Measurements from ENCODE around the gene BACH2. TPM values are rescaled to one million over a fixed set of nuclear protein-coding genes. Genes with fewer than 3 reads are reported as not detected.

Gene BACH2
- total RNA-seq, 1 donor from 2014 or later: 2.1 TPM

GRCh38 chr6:90040931-90041330 lies 255.7 kb downstream of the BACH2 start:
- TF ChIP-seq, protein P1, sequence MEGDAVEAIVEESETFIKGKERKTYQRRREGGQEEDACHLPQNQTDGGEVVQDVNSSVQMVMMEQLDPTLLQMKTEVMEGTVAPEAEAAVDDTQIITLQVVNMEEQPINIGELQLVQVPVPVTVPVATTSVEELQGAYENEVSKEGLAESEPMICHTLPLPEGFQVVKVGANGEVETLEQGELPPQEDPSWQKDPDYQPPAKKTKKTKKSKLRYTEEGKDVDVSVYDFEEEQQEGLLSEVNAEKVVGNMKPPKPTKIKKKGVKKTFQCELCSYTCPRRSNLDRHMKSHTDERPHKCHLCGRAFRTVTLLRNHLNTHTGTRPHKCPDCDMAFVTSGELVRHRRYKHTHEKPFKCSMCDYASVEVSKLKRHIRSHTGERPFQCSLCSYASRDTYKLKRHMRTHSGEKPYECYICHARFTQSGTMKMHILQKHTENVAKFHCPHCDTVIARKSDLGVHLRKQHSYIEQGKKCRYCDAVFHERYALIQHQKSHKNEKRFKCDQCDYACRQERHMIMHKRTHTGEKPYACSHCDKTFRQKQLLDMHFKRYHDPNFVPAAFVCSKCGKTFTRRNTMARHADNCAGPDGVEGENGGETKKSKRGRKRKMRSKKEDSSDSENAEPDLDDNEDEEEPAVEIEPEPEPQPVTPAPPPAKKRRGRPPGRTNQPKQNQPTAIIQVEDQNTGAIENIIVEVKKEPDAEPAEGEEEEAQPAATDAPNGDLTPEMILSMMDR (IDR thresholded peaks at IDR 0.05; ENCODE audit: insufficient read depth, low read length, severe bottlenecking): no peak
- DNase-seq (ENCODE audit: low read depth) (no peak), FAIRE-seq (no peak)
- H3K4me3 ChIP-seq (ENCODE audit: low read depth, low read length): no peak overlapping the region
- H3K36me3 ChIP-seq (ENCODE audit: control insufficient read depth, insufficient read depth, low read length): no peaks in the 10 kb centered on the region
- H3K27me3 ChIP-seq (ENCODE audit: control insufficient read depth, insufficient read depth, low read length): no peaks in the 10 kb centered on the region

- FAIRE-seq (no peak), DNase-seq (ENCODE audit: low read depth) (no peak)
- Histone ChIP-seq H3K4me3 (ENCODE audit: low read depth, low read length) (no peak overlapping the region), H3K36me3 (ENCODE audit: control insufficient read depth, insufficient read depth, low read length) (no peaks in the 10 kb centered on the region), H3K27me3 (ENCODE audit: control insufficient read depth, insufficient read depth, low read length) (no peaks in the 10 kb centered on the region)
- TF ChIP-seq, protein P1 (IDR thresholded peaks at IDR 0.05; ENCODE audit: insufficient read depth, low read length, severe bottlenecking): no peak
Measured at GRCh38 chr6:90039911-90040310, 256.7 kb downstream of the BACH2 start.

- Histone ChIP-seq H3K4me3 (ENCODE audit: low read depth, low read length) (no peak overlapping the region), H3K36me3 (ENCODE audit: control insufficient read depth, insufficient read depth, low read length) (no peaks in the 10 kb centered on the region), H3K27me3 (ENCODE audit: control insufficient read depth, insufficient read depth, low read length) (no peaks in the 10 kb centered on the region)
- TF ChIP-seq, protein P1 (IDR thresholded peaks at IDR 0.05; ENCODE audit: insufficient read depth, low read length, severe bottlenecking): no peak
- no peak for FAIRE-seq
- DNase-seq (ENCODE audit: low read depth): no peak
Measured at GRCh38 chr6:90038961-90039653, 257.5 kb downstream of the BACH2 start.

DNA sequence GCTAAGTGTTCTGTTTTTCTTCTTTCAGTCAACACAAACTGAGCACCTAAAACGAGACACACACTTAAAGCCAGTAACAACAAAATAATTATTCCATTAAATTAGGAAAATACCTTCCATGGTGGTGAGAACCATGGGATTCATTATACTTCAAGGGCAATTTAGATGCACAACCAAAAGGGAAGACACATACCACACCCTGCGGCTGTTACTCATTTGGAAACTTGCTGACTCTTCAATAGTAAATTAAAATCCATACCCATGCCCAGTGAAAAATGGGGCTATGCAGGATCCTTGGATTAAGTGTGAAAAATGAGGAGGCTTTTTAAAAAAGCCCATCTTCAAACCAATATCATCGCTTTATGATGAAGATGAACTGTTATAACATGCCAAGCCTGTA lies 259.7 kb downstream of the BACH2 start:
- DNase-seq (ENCODE audit: low read depth) (no peak), FAIRE-seq (no peak)
- TF ChIP-seq, protein P1 (IDR thresholded peaks at IDR 0.05; ENCODE audit: insufficient read depth, low read length, severe bottlenecking): no peak
- H3K36me3 ChIP-seq (ENCODE audit: control insufficient read depth, insufficient read depth, low read length): no peaks in the 10 kb centered on the region
- H3K27me3 ChIP-seq (ENCODE audit: control insufficient read depth, insufficient read depth, low read length): no peaks in the 10 kb centered on the region
- no peak overlapping the region for H3K4me3 ChIP-seq (ENCODE audit: low read depth, low read length)

DNA sequence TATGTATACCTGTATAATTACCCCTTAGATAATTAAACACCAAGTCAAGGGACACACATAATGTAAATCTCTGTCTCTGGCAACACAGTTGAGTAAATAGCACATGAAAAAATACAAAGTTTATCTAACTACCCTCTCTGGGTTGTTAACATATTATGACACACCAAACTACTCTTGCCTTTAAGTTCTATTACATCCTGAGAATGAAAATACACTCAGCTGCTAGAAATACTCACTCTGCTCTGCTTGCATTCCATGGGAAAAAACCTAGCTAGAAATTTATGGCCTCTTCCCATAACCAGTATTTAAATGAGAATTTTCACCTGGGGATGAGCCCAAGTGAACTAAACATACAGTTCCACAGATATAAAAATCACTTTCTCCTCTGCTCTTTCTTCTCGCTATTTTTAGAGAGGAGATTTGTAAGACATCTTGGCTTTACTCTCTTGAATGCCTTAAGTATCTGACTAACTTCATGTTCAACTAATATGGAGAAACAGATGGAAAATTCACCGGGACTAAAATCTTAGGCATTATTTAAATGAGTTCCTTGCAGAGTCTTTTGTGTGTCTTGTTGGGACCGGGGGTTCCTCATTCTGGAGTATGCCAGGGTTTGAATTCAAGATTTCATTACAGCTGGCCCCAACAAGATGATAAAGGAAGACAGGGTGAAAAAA lies 261.5 kb downstream of the BACH2 start:
- Histone ChIP-seq H3K36me3 (ENCODE audit: control insufficient read depth, insufficient read depth, low read length) (no peaks in the 10 kb centered on the region), H3K4me3 (ENCODE audit: low read depth, low read length) (no peak overlapping the region), H3K27me3 (ENCODE audit: control insufficient read depth, insufficient read depth, low read length) (no peaks in the 10 kb centered on the region)
- no peak for DNase-seq (ENCODE audit: low read depth)
- TF ChIP-seq, protein P1 (IDR thresholded peaks at IDR 0.05; ENCODE audit: insufficient read depth, low read length, severe bottlenecking): no peak
- no peak for FAIRE-seq

Measured in bronchial epithelial cell (primary cell).